GM18868 (cell line): Measurements from ENCODE around the gene TEX53.

Experiments
- ATAC-seq: cut with Tn5 transposase; IDR thresholded peaks from one replicate; pipeline ENCODE4 v1.9.1; 2021; ENCODE audit warnings: mild to moderate bottlenecking, moderate library complexity; ENCODE audit not compliant: unreplicated experiment

TEX53 gene

DNA sequence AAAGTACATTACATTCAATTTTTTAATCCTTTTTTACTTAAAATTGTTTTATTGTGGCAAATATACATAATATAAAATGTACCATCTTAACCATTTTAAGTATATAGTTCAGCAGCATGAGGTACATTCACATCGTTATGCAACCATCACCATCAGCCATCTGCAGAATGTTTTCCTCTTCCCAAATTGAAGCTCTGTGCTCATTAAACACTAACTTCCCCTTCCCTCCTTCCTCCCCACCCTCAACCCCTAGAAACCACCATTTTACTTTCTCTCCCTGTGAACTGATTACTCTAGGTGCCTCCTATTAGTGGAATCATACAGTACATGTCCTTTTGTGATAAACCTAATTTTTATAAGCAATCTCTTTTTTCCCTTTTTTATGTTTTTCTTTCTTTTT lies 15.6 kb downstream of the TEX53 start:
- ATAC-seq: no peak

DNA sequence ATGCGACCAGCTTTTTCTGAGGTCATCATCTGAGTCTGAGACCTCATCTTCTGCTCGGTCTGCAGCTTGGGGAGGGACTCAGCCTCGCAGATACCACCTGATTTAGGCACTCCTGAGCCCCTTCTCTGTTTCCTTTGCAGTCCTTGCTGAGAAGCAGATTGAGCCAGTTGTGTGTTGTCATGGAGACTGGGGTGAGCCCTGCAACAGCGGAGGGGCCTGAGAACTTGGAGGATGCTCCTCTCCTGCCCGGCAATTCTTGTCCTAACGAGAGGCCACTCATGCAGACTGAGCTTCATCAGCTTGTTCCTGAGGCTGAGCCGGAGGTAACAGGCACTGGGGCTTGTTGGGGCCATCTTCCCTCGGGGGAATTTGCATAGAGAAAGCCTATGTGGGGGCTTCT lies 19.2 kb downstream of the TEX53 start:
- no peak for ATAC-seq

DNA sequence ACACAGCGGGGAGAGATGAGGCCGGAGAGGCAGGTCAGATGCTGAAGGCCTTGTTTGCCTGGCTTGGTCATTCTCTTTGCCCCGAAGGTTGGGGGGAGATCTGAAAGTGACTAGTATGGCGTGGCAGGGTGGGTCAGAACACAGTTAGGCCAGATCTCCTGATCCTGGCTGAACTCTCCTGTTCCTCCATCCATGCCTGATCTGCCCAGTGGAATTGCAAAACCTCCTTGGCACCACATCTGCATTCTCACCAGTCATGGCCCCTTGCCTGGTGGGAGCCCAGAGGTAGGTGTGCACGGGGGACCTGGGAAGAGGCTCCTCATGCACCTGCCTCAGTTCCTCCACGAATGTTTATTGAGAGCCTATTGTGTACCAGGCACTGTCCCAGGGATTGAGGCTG lies 23.2 kb downstream of the TEX53 start:
- no peak for ATAC-seq

DNA sequence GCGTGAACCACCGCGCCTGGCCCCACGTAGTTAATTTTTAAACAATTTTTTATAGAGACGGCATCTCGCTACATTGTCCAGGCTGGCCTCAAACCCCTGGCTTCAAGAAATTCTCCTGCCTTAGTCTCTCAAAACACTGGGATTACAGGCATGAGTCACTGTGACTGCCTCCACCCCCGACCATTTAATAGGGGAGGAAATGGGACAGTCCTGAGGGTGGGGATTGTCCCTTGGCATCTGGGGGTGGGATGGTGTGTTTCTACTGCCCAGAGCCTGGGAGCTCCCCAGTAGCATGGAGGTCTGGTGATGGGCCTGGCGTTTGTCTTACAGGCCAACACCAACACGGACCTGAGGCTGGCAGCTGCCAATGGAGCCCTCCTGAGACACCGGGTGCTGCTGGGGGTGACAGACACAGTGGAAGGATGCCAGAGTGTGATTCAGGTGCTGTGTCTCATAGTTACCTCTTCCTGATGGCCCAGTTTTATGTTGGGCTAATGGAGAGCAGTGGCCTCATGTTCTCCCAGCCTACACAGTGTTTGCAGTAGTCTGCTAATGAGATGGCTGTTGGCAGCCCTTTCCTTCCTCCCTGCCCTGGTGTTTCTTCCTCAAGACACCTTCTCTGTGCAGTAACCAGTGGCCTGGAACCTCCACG lies 24.0 kb downstream of the TEX53 start:
- ATAC-seq: no peak

DNA sequence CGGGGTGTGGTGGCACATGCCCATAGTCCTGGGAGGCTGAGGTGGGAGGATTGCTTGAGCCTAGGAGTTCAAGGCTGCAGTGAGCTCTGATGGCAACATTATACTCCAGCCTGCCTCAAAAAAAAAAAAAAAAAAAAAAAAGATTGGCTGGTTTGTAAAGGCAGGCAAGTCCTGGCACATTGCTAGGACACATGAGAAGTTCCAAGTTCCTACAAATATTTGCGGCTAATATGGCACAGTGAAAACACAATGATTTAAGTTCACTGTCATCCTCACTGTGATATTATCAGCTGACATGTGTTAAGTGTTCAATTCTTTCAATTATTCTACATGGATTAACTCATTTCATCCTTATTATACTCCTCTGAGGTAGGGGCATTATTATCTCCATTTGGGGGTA lies 26.4 kb downstream of the TEX53 start:
- ATAC-seq: no peak

DNA sequence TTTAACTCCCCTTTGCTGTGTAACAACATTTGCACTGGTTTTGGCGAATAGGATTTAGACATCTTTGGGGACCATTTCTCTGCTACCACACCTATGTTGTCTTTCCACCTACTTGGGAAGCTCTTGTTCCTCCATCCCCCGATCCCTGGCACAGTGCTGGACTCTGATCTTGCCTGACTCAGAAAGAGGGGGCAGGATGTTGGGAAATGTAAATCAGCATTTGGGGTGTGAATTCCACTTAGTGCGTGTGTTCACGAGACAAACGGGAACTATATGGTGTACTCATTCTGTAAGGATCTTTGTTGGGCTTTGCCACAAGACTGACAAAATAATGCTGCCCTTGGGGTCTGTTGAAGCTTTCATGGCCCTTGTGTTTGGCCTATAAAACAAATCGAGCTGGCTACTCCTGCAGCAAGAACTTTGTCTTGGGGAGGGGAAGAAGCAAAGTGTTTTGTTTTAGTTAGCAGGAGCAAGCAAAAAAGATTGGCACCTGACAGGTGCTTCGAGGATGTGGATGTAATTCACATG lies 28.0 kb downstream of the TEX53 start:
- no peak for ATAC-seq

DNA sequence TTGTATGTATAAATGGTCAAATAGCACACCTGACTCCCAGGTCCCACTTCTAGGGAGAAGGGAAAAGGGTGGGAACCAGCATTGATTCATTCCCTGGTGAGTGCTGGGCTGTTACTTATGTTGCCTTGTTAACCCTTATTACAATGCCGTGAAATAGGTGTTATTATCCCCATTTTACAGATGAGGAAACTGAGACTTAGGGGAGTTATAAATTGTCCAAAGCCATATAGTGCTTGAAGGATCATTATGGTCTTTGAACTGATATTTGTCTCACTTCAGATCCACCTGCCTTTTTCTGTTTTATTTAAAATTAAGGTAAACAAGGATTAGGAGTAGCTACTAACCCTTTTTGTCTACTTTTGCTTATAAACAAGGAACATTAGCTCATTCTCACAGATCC lies 30.1 kb downstream of the TEX53 start:
- no peak for ATAC-seq

DNA sequence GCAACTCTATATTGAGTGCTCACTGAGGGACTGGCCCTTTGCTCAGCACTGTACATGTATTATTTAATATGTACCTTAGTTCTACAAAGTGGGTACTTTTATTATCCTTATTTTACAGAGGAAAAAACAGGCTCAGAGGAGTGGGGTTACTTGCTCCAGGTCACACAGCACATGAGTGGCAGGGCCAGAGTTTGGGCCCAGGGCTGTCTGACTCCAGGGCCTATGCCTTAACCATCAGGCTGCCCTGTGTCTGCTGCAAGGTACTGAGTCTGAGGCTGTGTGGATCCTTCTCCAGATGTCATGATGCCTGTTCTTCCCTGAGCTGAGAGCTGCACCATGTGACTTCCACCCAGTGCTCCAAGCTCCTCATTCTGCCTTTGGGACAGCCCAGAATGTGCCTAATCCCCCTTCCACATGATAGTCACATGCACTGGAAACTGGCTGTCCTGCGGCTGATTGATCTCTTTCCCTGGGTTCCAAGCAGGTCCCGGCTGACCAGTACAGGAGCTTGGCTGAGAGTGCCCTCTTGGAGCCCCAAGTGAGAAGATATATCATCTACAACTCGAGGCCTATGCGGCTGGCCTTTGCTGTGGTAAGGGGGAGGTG lies 31.1 kb downstream of the TEX53 start:
- no peak for ATAC-seq

DNA sequence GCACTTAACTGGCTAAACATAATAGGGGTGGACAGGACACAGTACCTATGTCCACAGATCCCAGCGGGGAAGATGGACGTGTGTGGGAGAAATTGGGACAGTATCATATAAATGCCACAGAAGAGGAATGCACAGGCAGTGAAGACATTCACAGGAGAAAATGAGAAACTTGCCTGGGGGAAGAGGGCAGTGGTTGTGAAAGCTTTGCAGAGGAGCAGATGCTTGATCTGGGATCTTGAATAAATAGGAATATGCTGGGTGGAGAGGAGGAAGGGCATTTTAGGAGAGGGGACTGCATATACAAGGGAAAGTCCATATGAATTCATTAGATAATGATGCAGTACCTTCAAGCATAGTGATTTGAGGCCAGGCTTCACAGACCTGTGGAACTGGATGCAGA lies 32.9 kb downstream of the TEX53 start:
- no peak for ATAC-seq

DNA sequence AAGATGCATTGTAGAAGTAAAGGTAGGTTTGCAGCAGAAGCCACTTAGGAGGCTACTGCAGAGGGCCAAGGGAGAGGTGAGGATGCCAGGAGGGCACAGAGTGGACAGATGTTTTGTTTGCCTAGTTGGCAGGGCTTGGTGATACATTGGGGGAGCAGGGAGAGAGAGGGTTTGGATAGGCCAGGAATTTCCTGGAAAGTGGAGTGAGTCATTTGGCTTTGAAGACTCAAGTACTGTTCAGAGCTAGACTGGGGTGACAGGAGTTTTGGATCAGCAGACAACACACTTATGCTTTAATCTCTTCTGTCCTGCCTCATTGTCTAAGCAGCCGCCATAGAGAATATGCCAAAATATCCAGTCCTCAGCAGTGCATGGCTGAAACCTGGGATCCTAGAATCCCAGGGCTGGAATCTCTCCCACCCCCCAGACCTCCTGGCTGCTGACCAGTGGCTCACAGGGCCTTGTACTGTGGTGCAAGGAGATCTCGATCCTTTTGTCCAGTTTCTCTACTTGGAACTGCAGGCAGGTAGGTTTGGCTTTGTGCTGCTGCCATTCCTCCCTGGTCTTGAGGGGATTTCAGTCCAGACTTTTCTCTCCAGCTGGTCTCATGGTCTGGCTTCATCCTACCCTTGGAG lies 35.5 kb downstream of the TEX53 start:
- no peak for ATAC-seq

DNA sequence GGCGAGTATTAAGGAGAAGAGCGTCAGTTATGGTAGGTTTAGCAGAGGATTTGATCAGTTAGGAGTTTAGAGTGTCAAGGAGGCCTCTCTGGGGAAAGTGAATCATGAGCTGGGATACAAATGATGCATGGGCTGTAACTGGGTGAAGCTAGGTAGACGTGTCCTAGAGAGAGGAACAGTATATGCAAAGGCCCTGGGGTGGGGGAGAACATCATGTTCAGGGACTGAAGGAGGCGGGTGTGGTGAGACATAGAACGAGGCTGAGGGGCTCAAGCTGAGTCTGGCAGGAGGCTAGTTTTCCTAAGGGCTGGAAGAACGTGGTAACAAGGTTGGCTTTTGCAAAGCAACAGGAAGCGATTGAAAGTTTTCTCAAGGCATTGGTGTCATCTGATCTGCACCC lies 36.0 kb downstream of the TEX53 start:
- no peak for ATAC-seq

DNA sequence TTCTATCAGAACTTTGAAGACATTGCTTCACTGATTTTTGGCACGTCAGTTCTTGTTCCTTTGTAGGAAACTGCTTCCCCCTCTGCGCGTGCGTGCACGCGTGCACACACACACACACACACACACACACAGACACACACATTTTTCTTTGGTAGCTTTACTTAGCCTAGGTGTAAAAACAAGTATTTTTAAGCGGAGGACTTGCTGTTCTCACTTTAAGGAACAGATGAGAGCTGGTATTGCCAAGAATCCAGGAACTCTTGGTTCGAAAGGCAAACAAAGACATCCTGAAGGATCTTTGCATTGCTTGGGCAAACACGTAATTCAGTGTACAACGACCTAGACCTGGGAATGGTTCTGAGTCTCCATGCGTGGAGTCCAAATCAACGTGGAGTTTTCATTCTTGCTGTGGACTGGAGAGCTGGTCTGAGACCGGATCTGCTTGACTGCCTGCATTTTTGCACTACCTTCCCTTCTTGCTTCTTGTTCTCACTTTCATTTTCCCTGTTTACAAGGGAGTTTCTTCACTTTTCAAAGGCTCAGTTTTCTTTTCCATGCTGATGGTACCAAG lies 38.3 kb downstream of the TEX53 start:
- ATAC-seq: peak; percentile 54

DNA sequence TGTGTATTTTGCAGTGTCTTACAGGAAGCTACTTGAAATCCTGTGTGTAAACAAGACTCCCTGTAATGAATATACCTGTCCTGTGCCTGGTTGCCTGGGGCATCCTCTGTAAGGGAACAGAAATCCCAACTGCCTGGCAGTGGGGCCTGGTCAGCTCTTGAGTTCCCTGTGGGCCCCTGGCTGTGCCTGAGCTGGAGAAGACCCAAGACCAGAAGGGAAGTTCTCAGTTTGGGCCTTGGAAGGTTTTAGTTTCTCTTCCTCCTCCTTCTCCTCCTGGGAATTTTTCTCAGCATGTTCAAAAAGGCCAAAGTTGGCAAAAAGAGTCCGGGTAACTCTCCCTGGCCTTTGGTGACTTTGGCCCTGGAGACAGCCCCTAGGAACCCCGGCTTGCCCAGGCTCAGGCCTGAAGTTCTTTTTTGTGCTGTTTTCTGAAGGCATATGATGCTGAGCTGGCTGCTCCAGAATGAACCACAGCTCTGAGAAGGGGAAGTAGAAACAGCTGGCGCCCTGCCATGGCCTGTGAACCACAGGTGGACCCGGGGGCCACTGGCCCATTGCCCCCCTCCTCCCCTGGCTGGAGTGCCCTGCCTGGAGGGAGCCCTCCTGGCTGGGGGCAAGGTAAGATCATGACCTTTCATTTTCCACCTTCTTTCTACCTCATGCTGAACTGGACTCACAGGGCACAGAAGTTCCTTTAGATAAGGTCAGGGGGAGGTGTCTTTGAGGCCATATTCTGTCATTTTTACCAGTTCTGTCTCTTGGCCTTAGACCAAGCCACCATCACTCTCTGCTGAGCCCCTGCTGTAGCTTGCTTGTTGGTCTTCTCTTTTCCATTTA lies 40.7 kb downstream of the TEX53 start:
- peak; percentile 74 for ATAC-seq

DNA sequence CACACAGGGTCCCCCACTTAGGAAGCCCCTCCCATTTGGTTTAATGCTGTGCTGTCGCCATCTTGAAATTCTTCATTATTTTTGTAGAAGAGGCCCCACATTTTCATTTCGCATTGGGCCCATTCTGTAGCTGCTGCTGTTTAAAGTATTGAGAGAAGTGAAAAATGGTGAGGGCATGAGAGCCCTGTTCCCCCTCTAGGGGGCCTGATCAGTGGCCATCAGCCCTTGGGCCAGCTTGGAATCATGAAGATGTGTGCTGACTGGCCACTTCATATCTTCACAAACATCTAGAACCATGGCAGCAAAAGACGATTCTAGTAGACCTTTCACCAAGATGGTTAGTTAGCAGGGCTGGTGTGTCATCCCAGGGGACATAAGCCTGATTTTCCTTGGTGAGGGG lies 43.2 kb downstream of the TEX53 start:
- no peak for ATAC-seq

DNA sequence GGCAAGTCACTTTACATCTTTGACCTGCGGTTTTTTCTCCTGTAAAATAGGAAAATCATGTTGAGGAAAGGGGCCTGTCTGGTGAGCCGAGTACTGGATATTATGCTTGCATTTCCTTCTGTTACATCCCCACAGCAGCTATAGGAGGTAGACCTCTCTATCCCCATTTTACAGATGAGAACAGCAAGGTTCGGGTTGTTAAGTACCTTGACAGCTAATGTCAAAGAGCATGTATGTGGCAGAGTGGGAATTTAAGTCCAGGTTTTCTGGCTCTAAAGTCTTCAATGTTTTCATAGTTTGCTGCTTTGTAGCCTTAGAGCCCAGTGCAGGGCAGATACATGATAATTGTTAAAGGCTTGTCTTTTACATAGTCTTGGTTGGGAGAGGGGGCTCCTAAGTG lies 43.7 kb downstream of the TEX53 start:
- ATAC-seq: no peak

DNA sequence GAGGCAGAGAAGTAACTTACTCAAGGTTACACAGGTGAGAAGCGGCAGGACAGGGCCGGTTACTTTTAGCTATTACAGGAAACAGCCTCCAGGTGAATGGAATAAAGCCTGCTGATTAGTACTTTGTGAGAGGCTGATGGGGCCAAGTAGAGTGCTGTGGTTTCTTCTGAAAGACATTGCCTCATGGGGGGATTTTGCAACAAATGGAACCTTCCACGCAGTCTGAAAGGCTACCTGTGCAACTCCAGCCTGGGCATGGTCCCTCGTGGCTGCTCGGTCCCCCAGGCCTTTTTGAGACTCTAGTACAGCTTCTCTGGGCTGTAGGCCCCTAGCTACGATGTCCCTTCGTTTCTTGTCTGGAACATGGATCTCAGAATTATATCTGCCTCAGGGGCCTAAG lies 44.5 kb downstream of the TEX53 start:
- ATAC-seq: no peak

DNA sequence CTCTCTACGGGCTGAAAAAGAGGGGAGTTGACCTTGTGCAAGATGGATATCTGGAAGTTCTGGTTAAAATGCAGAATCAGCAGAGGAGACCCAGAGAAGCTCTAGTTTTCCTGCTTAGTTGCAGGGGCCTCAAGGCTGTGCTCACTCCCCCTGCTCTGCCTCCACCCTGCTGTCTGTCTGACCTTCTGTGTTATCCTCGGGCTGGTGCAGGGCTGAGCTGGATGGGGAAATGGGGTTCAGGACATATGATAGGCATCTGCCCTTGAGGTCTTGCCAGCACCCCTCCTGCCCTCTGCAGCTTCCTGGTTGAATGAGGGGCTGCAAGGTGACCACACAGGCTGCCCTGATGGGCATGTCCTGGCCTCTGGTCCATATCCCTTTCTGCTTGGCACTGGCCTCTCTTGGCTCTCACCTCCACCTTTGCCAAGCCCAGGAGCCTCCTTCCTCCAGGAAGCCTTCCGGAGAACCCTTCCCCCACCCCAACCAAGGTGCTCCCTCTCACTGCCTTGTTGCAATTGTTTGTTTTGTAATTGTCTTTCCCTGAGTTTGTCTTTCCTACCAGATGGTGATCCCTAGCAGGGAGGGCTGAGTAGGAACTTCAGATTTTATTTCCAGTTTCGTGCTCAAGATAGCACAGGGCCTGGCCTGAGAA lies 45.2 kb downstream of the TEX53 start:
- no peak for ATAC-seq

DNA sequence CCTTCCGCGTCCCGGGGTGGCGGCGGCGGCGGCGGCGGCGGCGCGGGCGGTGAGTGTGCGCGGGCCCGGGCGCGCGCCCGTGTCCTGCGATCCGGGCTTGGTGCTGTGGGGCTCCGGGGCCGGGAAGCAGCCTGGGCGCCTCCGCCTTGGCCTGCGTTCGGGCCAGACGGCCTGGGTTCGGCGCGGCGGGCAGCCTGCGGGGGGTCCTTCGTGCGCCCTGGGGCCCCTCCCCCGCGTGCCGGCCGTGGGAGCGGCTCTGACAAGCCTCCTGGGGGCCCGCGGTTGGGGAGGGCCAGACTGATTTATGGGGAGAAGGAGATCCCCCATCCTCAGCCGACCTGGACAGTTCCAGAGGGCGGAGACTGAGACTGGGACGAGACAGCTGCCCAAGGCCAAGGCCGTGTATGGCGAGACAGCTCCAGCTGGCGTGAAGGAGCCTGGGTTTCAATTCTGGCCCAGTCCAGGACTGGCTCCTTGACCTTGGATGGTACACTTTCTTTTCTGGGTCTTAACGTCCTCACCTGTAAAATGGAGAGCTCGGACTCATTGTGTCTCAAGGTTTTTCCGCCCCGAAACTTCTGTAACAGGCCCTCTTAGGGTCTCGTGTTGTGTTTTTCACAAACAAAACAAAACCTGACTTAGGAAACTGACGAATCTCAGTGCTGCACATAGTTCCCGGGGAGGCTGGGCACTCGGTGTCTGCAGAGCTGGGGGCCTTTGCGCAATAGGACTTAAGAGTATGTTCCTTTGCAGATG lies 45.9 kb downstream of the TEX53 start:
- ATAC-seq: peak; percentile 22

DNA sequence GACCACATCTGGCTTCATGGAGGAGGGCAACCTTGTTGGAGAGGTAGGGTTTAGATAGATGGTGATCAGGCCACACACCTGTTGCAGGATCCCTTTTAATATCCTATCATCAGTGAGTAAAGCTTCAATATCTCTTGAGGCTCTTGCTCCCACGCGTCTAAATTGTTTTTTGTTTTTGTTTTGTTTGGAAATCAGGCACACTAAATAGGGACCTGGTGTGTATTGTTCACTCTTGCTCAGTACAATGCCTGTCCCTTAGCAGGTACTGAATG lies 49.1 kb downstream of the TEX53 start:
- no peak for ATAC-seq
